ENCODE data around the gene EDIL3. TPM values are rescaled to one million over a fixed set of nuclear protein-coding genes. Genes with fewer than 3 reads are reported as not detected.

The EDIL3 gene
- total and polyA plus RNA-seq, 2 of the 8 experiments (the other 6 are each of a cell fraction or from before 2014, with no cell fraction given): 14.7 to 47.2 TPM

GRCh38 chr5:84332106-84332505, 52.6 kb downstream of the EDIL3 start:
- H3K4me3 ChIP-seq (ENCODE audit: extremely low read depth in 1 of 4, insufficient read depth in 2 of 4, low read depth in 3 of 4, low read length in 4 of 4): no peak overlapping the region
- no peak for DNase-seq (ENCODE audit: low read depth in 1 of 2, low spot score in 2 of 2)
- no peak overlapping the region for H3K27ac ChIP-seq (ENCODE audit: low read depth, low read length)
- H3K23ac ChIP-seq (ENCODE audit: insufficient read length): no peak overlapping the region
- no peaks in the 10 kb centered on the region for H4K20me1 ChIP-seq (replicated peaks in 1 of 2; ENCODE audit: control insufficient read depth in 1 of 2, insufficient read depth in 2 of 2, low read length in 2 of 2)
- no peak overlapping the region for H2BK15ac ChIP-seq (ENCODE audit: low read length)
- H3K27me3 ChIP-seq (replicated peaks in 1 of 4; ENCODE audit: control insufficient read depth in 3 of 4, extremely low read depth in 1 of 4, insufficient read depth in 3 of 4, low read length in 3 of 4): peaks cover 0 to 1% (median 0%) of the 10 kb centered on the region in 4 experiments; a peak in 1 of 7 replicates
- H3K36me3 ChIP-seq (ENCODE audit: control insufficient read depth in 2 of 4, insufficient read depth in 4 of 4, low read length in 3 of 4): no peaks in the 10 kb centered on the region
- ChIA-PET CTCF (ENCODE audit: partially characterized antibody) (no interaction called here), POLR2A (ENCODE audit: partially characterized antibody) (no interaction called here)
- H3K14ac ChIP-seq (ENCODE audit: insufficient read length): no peak overlapping the region
- no peaks in the 10 kb centered on the region for H3K23me2 ChIP-seq (ENCODE audit: low read depth, low read length)
- no peak overlapping the region for H3K56ac ChIP-seq (replicated peaks; ENCODE audit: insufficient read length, low read depth, low read length)
- H2BK12ac ChIP-seq (ENCODE audit: low read depth, low read length): no peak overlapping the region
- H3K4me1 ChIP-seq (replicated peaks in 1 of 4; ENCODE audit: control insufficient read depth in 3 of 4, insufficient read depth in 4 of 4, low read length in 3 of 4): no peaks in the 10 kb centered on the region
- H4K8ac ChIP-seq (ENCODE audit: extremely low read depth, insufficient read depth, low read length): no peak overlapping the region
- no peak overlapping the region for H3K9ac ChIP-seq (replicated peaks in 1 of 4; ENCODE audit: extremely low read depth in 1 of 4, low read depth in 3 of 4, low read length in 3 of 4)
- H4K91ac ChIP-seq (replicated peaks; ENCODE audit: insufficient read length, low read length): no peak overlapping the region
- no peak overlapping the region for H2AFZ ChIP-seq (ENCODE audit: low read length)
- no peak for TF ChIP-seq POLR2A (IDR thresholded peaks at IDR 0.05; ENCODE audit: control extremely low read depth in 1 of 2, low read depth in 2 of 2, low read length in 2 of 2)
- no peak for TF ChIP-seq TEAD4 (IDR thresholded peaks at IDR 0.05; ENCODE audit: low read depth, low read length)
- no peak for TF ChIP-seq CREB1 (IDR thresholded peaks at IDR 0.05)
- TF ChIP-seq RBBP5 (IDR thresholded peaks at IDR 0.05; ENCODE audit: borderline replicate concordance, low read depth, low read length): no peak
- no peak for TF ChIP-seq TAF1 (IDR thresholded peaks at IDR 0.05; ENCODE audit: low read depth, low read length)
- no peak for TF ChIP-seq ZNF274 (IDR thresholded peaks at IDR 0.05; ENCODE audit: borderline replicate concordance, extremely low read depth, low read length)
- no peak for TF ChIP-seq CTBP2 (IDR thresholded peaks at IDR 0.05; ENCODE audit: borderline replicate concordance, insufficient read depth, insufficient read length, low read length)
- H3K4ac ChIP-seq (replicated peaks; ENCODE audit: insufficient read length, low read depth, low read length): no peak overlapping the region
- H3K79me2 ChIP-seq (ENCODE audit: control insufficient read depth in 1 of 2, insufficient read depth in 2 of 2, low read length in 2 of 2): no peaks in the 10 kb centered on the region
- H3K79me1 ChIP-seq (ENCODE audit: low read depth, low read length): no peaks in the 10 kb centered on the region
- no peak overlapping the region for H3K18ac ChIP-seq (ENCODE audit: extremely low read depth, low read length)
- H4K5ac ChIP-seq (ENCODE audit: insufficient read length, low read depth, low read length): no peak overlapping the region
- H2BK5ac ChIP-seq (ENCODE audit: low read depth, low read length): no peak overlapping the region
- WGBS, 2 experiments (ENCODE audit: extremely low coverage in 1 of 2, insufficient coverage in 1 of 2, insufficient read length in 1 of 2, insufficient replicate concordance in 2 of 2, low coverage in 1 of 2, low lambda C conversion rate in 2 of 2, missing lambda C conversion rate in 1 of 2): 97% methylated on average over 5 of the region's 5 CpGs; no CpG with 5 or more reads in 1 of the 2 experiments
- no peak overlapping the region for H2AK5ac ChIP-seq (ENCODE audit: low read depth, low read length)
- no peak overlapping the region for H3K4me2 ChIP-seq (ENCODE audit: insufficient read depth in 1 of 2, low read depth in 2 of 2, low read length in 2 of 2)
- H2BK120ac ChIP-seq (replicated peaks; ENCODE audit: low read depth, low read length): no peak overlapping the region
- no peak for FAIRE-seq
- no peak overlapping the region for H2BK20ac ChIP-seq (ENCODE audit: low read length)
- H3K9me3 ChIP-seq (ENCODE audit: insufficient read depth in 2 of 2, low read depth in 1 of 2, low read length in 1 of 2): no peaks in the 10 kb centered on the region

Data from H1 (cell line).